Keratinocyte (primary cell): Measurements from ENCODE around the gene ARHGAP6. TPM values are rescaled to one million over a fixed set of nuclear protein-coding genes. Genes with fewer than 3 reads are reported as not detected.

ENCODE experiments used
- DNase-seq: peaks from one replicate; pipeline ENCODE4 v3.0.0-alpha.2; 2011; ENCODE audit warnings: low read depth, missing footprints, low spot score
- FAIRE-seq: peaks from 2 replicates; lab custom pipeline; 2011; peaks lifted over from hg19 to GRCh38; lab: Jason Lieb, UNC
- H2AFZ ChIP-seq: 2 replicates; pipeline ENCODE4 v1.6.0; 2012; ENCODE audit warnings: low read length, control low read depth, inconsistent platforms; ENCODE audit not compliant: control insufficient read depth
- H3K27ac ChIP-seq: 2 replicates; pipeline ENCODE4 v1.5.1; 2011; ENCODE audit warnings: low read length; ENCODE audit not compliant: control insufficient read depth, insufficient read depth
- H3K27me3 ChIP-seq: 3 replicates; pipeline ENCODE4 v1.6.0; 2011; ENCODE audit warnings: low read length; ENCODE audit not compliant: control insufficient read depth, insufficient read depth; ENCODE audit errors: extremely low read depth
- H3K36me3 ChIP-seq, 2 experiments: 2 replicates in 1 of 2; 3 replicates in 1 of 2; pipeline ENCODE4 v1.5.1; 2011; ENCODE audit warnings: low read length in 2 of 2, mild to moderate bottlenecking in 1 of 2; ENCODE audit not compliant: control insufficient read depth in 2 of 2, insufficient read depth in 2 of 2; ENCODE audit errors: extremely low read depth in 1 of 2
- H3K4me1 ChIP-seq: 3 replicates; pipeline ENCODE4 v1.5.1; 2011; ENCODE audit warnings: low read length; ENCODE audit not compliant: control insufficient read depth, insufficient read depth; ENCODE audit errors: extremely low read depth
- H3K4me2 ChIP-seq: 3 replicates; pipeline ENCODE4 v1.6.0; 2011; ENCODE audit warnings: low read depth, low read length; ENCODE audit not compliant: control insufficient read depth, insufficient read depth; ENCODE audit errors: extremely low read depth
- H3K4me3 ChIP-seq, 3 experiments: fragments of 200-600 bp in 1 of 3; sonication (generic) in 1 of 3; 2 replicates in 2 of 3; 3 replicates in 1 of 3; pipeline ENCODE4 v1.5.1; 2011 to 2016; ENCODE audit warnings: low read length in 3 of 3, mild to moderate bottlenecking in 3 of 3, control low read depth in 2 of 3, inconsistent platforms in 1 of 3, low read depth in 1 of 3, mixed read lengths in 1 of 3, mixed run types in 1 of 3, moderate library complexity in 1 of 3; ENCODE audit not compliant: control insufficient read depth in 2 of 3, insufficient read depth in 2 of 3; ENCODE audit errors: extremely low read depth in 1 of 3
- H3K79me2 ChIP-seq: 2 replicates; pipeline ENCODE4 v1.6.0; 2012; ENCODE audit warnings: low read length; ENCODE audit not compliant: control insufficient read depth, insufficient read depth
- H3K9ac ChIP-seq: 3 replicates; pipeline ENCODE4 v1.6.0; 2011; ENCODE audit warnings: low read length; ENCODE audit not compliant: control insufficient read depth, insufficient read depth; ENCODE audit errors: extremely low read depth
- H3K9me1 ChIP-seq: 3 replicates; pipeline ENCODE4 v1.6.0; 2011; ENCODE audit warnings: low read length; ENCODE audit not compliant: control insufficient read depth, insufficient read depth; ENCODE audit errors: extremely low read depth
- H3K9me3 ChIP-seq: 2 replicates; pipeline ENCODE4 v1.5.1; 2012; ENCODE audit warnings: low read depth, low read length; ENCODE audit not compliant: control insufficient read depth
- H4K20me1 ChIP-seq: 3 replicates; pipeline ENCODE4 v1.6.0; 2011; ENCODE audit warnings: low read length; ENCODE audit not compliant: control insufficient read depth, insufficient read depth; ENCODE audit errors: extremely low read depth
- CTCF ChIP-seq, 3 experiments: IDR thresholded peaks in 1 of 3; conservative IDR thresholded peaks in 1 of 3; optimal IDR thresholded peaks in 1 of 3; 2 replicates in 2 of 3; 3 replicates in 1 of 3; pipeline versions ENCODE3 to v1.5.1; 2011; ENCODE audit warnings: low read length in 3 of 3, mild to moderate bottlenecking in 3 of 3, moderate library complexity in 2 of 3, control low read depth in 1 of 3, inconsistent platforms in 1 of 3; ENCODE audit not compliant: insufficient read depth in 2 of 3; ENCODE audit errors: extremely low read depth in 1 of 3
- EZH2 ChIP-seq: IDR thresholded peaks from one replicate; pipeline ENCODE4 v1.6.1; 2012; ENCODE audit warnings: inconsistent platforms, mild to moderate bottlenecking, low read length, moderate library complexity
- dilution Hi-C: fragments of 300-500 bp; cut with MboI; formaldehyde crosslinking; loops from one replicate; pipeline ENCODE4 v1.7.0; 2020; ENCODE audit warnings: low sequenced_read_pairs; ENCODE audit not compliant: extremely low pct_ligation_motif_present
- polyA plus RNA-seq, 5 experiments: library from polyadenylated mRNA; depleted of rRNA in 3 of 5; stranded (reverse) in 3 of 5; stranded (forward) in 1 of 5; unstranded in 1 of 5; fragments of >200 nt; gene quantifications; 1 replicate in 1 of 5; 2 replicates in 3 of 5; 3 replicates in 1 of 5; pipeline versions ENCODE4 v1.2.1 to v1.2.3, GENCODE V29; 2011 to 2012; ENCODE audit warnings: missing spikeins in 2 of 5, low read depth in 1 of 5, low replicate concordance in 1 of 5

The ARHGAP6 gene
- polyA plus RNA-seq, 1 donor (not counting 4 experiments of a cell fraction or from before 2014, with no cell fraction given) = 0.01 TPM

GRCh38 chrX:11462648-11463047 is 203.1 kb downstream of the ARHGAP6 start:
- H3K79me2 ChIP-seq = no peaks in the 10 kb centered on the region
- no peak for TF ChIP-seq CTCF (optimal IDR thresholded peaks at IDR 0.05 in 1 of 3, IDR thresholded peaks at IDR 0.05 in 1 of 3, conservative IDR thresholded peaks at IDR 0.05 in 1 of 3; ENCODE audit: extremely low read depth in 1 of 3, insufficient read depth in 2 of 3, low read length in 3 of 3)
- no peak for TF ChIP-seq EZH2
- H3K9me1 ChIP-seq = no peaks in the 10 kb centered on the region
- H3K36me3 ChIP-seq = no peaks in the 10 kb centered on the region
- H2AFZ ChIP-seq = no peak overlapping the region
- no peak overlapping the region for H3K27ac ChIP-seq
- no peak overlapping the region for H3K4me2 ChIP-seq
- dilution Hi-C loops = no loop called here
- H3K4me3 ChIP-seq = no peak overlapping the region
- no peaks in the 10 kb centered on the region for H3K27me3 ChIP-seq
- H3K4me1 ChIP-seq = no peaks in the 10 kb centered on the region
- DNase-seq (no peak), FAIRE-seq (no peak)
- H3K9me3 ChIP-seq = no peaks in the 10 kb centered on the region
- H4K20me1 ChIP-seq = no peaks in the 10 kb centered on the region
- no peak overlapping the region for H3K9ac ChIP-seq

- Histone ChIP-seq H3K9me1 (no peaks in the 10 kb centered on the region), H3K9ac (no peak overlapping the region), H3K27ac (no peak overlapping the region), H3K27me3 (no peaks in the 10 kb centered on the region), H3K79me2 (no peaks in the 10 kb centered on the region), H3K4me1 (no peaks in the 10 kb centered on the region), H3K36me3 (no peaks in the 10 kb centered on the region), H3K4me2 (no peak overlapping the region), H3K9me3 (no peaks in the 10 kb centered on the region), H2AFZ (no peak overlapping the region), H3K4me3 (no peak overlapping the region), H4K20me1 (no peaks in the 10 kb centered on the region)
- DNase-seq = no peak
- dilution Hi-C loops = no loop called here
- FAIRE-seq = no peak
- TF ChIP-seq EZH2 (no peak), CTCF (optimal IDR thresholded peaks at IDR 0.05 in 1 of 3, IDR thresholded peaks at IDR 0.05 in 1 of 3, conservative IDR thresholded peaks at IDR 0.05 in 1 of 3; ENCODE audit: extremely low read depth in 1 of 3, insufficient read depth in 2 of 3, low read length in 3 of 3) (no peak)
Measured at GRCh38 chrX:11462136-11462535, 203.6 kb downstream of the ARHGAP6 start.
